Activated T-cell treated with anti-CD3 and anti-CD28 coated beads for 4 hours (primary cell): ENCODE results near the gene TCOF1.

Experiments used
- DNase-seq: peaks from one replicate; pipeline ENCODE4 v3.0.0-alpha.2; 2020

The TCOF1 gene, protein sequence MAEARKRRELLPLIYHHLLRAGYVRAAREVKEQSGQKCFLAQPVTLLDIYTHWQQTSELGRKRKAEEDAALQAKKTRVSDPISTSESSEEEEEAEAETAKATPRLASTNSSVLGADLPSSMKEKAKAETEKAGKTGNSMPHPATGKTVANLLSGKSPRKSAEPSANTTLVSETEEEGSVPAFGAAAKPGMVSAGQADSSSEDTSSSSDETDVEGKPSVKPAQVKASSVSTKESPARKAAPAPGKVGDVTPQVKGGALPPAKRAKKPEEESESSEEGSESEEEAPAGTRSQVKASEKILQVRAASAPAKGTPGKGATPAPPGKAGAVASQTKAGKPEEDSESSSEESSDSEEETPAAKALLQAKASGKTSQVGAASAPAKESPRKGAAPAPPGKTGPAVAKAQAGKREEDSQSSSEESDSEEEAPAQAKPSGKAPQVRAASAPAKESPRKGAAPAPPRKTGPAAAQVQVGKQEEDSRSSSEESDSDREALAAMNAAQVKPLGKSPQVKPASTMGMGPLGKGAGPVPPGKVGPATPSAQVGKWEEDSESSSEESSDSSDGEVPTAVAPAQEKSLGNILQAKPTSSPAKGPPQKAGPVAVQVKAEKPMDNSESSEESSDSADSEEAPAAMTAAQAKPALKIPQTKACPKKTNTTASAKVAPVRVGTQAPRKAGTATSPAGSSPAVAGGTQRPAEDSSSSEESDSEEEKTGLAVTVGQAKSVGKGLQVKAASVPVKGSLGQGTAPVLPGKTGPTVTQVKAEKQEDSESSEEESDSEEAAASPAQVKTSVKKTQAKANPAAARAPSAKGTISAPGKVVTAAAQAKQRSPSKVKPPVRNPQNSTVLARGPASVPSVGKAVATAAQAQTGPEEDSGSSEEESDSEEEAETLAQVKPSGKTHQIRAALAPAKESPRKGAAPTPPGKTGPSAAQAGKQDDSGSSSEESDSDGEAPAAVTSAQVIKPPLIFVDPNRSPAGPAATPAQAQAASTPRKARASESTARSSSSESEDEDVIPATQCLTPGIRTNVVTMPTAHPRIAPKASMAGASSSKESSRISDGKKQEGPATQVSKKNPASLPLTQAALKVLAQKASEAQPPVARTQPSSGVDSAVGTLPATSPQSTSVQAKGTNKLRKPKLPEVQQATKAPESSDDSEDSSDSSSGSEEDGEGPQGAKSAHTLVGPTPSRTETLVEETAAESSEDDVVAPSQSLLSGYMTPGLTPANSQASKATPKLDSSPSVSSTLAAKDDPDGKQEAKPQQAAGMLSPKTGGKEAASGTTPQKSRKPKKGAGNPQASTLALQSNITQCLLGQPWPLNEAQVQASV (N-terminal part only)

DNA sequence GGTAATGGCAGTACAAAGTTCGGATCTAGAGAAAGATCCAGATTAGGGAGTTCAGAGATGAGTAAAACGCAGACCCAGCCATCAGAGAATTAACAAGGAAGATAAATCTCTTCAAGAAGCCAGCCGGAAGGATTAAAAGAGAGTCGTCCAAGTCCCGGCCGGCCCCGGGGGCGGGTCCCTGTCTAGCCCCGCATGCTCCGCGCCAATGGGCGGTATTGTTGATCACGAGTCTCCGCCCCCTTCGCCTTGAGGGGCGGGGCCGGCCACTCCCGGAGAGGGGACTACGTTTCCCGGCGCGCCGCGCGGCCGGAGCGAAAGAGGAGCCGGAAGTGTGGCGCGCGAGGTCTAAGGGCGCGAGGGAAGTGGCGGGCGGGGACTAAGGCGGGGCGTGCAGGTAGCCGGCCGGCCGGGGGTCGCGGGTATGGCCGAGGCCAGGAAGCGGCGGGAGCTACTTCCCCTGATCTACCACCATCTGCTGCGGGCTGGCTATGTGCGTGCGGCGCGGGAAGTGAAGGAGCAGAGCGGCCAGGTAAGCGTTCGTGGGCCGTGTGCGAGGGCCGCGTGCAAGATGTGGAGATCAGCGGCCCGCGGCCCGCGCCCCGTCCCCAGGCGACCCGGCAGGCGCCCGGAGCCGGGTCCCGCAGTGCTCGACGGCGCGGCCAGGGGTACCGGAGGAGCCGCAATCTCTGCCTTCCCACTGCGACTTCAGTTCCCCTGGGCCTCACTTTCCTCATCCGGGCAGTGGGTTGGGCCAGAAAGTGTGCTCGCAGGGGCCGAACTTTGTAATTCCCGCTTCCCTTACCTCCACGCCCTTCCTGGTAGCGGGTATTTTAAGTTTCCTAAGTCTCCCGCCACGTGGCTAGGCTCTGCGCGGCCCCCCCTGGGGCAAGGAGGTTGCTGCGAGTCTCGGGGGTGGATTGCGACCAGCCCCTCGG is at the start of gene TCOF1:
Gene TCOF1 (plus strand): TSS at position 372 of the 935 bp plus-strand sequence. CDS start 50 bp downstream, at position 422.
- peak; percentile 96 for DNase-seq

DNA sequence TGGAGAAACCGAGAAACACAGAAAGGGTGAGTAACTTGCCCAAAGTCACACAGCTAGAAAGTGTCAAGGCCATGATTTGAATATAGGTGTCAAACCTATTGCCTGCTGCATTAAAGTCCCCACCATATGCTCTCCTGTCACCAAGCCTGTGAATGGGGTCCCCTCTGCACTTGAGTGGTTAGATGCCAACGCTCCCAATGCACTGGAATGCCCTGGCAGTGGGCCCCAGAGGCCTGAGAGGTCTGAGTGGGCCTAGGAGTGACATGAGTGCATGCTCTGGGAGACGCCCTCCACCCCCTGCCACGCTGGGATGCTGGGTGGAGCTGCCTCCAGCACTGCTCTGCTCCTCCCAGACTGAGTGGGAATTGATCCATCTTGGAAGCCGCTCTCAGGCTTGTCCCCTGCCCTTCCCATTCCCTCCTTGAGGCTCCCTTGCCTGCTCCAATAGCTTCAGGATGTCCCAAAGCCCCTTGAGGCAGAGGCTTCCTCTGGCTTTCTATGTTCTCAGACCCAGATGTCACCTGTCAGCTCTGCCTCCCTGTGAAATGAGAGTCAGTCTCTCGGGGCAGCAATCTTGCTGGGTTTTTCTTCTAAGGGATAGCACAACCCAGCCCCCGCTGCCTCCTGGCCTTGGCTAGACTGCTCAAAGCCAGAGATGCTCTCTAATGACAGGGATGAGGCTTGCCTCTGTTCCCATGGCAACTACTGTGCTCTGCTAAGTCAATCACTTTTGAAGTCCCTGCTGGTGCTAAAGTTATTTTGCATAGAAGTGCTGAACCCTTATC is 48.2 kb upstream of the TCOF1 start:
- DNase-seq: no peak

DNA sequence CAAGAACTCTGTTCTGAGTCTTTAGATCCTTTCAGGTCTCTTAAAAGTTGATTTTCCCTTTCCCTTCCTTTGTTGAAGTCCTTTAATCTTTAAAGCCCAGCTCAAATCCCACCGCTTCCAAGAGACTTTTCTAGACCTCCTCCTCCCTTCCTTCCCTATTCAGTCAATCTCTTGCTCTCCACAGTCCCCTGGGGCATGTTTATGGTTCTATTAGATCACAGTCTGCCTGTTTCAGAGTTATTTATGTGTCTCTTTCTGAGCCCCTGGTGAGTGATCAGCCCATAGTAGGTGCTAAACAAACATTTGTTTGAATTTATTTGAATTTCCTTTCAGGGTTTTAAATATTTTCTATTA is 47.6 kb upstream of the TCOF1 start:
- DNase-seq: no peak

DNA sequence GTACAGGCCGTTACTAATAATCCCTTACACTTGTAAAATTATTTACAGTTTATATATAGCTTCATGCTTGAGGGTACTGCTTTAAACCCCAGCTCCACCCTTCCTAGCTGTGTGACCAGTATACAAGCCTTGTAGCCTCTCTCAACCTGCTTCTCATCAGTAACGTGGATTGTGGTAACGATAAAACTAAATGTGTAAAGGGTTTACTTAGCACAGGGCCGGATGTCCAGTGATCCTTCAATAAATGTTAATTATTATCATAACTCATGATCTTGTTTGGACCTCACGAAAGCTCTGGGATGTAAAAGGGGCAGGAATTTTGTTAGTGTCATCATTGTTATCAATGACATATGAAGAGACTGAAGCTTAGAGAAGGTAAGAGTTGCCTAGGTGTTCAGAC is 47.3 kb upstream of the TCOF1 start:
- no peak for DNase-seq

DNA sequence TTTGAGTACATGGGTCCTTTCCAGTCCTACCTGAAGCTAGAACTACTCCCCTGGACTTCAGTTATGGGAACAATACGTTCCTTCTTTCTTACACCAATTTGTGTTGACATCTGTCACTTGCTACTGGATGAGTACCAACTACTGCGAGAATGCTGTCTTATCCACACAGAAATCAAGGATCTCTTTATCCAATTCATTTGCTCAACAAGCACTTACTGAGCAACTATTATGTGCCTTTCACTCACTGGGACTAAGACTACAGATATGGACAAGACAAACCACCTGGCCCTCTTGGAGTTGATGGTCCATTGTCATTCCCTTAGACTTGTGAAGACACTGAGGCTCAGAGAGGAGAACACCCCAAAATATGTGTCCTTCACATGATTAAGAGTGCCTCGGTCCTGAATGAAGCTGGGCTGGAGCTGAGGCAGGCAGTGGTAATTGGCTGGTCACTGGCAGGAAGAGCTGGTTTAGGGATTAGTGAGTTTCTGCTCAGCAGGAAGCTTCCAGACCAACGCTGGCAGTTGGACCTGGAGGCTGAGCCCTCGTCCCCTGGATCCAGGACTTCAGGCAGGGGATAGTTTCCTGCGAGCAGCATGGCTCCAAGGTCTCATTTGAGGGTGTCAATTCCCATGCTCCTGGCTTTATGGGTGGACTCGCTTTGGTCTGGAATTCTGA is 46.3 kb upstream of the TCOF1 start:
- DNase-seq: no peak

DNA sequence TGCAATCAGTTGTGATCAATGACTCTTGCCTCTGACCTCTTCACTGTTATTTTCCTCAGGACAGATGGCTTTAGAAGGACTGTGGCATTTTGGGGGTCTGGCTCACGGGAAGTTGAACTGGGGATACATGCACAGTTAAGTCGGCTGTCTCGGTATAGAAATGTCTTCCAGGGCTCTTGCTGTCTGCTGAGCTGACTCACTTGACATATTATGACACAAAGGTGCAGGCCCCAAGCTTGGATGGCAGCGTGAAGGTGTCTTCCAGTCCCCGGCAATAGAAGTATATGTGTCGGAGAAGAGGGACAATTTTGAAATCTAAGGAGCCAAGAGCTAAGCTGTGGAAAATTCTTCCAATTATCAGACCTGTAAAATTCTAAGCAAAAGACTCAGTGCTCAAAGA is 45.0 kb upstream of the TCOF1 start:
- no peak for DNase-seq

DNA sequence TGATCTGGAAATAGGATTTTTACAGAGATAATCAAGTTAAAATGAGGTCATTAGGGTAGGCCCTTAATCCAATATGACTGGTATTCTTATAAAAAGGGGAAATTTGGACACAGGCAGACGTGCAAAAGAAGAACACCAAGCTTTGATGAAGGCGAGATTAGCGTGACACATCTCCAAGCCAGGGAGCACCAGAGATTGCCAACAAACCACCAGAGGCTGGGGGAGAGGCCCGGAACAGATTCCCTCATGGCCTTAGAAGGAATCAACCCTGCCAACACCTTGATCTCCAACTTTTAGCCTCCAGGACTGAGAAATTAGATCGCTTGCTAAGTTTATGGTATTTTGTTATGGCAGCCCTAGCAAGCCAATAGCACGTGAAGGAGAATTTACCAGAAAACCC is 44.0 kb upstream of the TCOF1 start:
- no peak for DNase-seq

DNA sequence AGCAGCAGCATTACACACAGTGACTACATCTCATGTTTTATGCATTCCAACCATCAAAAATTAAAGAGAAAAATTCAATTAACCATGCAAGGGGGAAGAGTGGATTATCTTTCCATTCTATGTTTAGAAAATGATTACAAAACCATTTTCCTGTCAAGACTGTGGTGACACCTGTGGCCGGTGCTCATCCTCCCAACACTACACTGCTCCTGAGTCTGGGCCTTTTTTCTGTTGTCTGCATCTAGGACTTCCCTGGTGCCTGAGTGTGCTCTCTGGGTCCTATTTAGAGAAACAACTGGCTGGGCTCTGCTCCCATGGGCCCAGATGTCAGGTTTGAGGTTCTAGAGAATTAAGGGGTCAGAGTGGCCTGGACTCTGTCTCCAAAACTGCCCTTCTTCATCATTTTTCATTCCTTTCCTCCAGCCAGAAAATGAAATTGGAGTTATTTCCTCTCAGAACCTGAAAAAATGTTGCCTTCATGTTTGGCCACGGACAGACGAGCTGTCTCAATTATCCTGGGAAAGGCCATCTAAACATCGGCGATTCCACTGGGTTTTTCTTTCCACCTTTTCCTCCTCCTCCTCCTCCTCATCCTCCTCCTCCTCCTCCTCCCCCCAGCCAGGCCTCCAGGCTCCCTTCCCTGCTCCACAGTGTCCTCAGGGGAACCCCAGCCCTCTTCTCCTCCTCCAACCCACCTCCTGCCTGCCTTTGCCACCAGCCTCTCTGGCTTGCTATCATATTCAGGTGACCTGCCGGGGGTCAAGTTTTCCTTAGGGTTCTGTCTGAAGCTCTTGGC is 43.4 kb upstream of the TCOF1 start:
- no peak for DNase-seq

DNA sequence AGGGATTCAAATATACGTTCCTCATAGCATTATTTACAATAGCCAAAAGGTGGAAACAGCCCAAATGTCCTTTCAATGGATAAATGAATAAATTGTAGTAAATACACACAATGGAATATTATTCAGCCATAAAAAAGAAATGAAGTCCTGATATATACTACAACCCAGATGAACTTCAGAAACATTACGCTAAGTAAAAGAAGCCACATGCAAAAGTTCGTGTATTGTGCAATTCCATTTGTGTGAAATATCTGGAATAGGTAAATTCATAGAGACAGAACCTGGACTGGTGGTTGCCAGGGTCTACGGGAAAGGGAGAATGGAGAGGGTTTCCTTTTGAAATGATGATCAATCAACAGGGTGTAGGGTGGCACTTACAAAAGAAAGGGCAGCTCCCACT is 42.3 kb upstream of the TCOF1 start:
- no peak for DNase-seq

DNA sequence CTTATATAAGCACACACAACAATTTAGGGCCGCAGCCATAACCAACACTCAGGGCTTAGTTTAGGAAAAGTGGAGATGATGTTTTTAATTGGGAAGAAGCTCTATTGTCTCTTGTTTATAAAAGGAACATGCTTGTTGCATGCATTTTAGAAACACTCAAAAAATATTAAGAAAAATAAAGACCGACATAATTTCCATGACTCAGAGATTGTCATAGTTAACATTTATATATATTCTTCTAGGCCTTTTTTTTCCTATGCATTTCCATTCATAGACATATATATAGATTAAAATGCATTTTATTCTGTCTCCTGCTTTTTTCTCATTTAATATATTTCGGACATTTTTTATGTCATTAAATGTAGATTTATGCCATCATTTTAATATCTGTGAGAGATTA is 41.2 kb upstream of the TCOF1 start:
- no peak for DNase-seq

DNA sequence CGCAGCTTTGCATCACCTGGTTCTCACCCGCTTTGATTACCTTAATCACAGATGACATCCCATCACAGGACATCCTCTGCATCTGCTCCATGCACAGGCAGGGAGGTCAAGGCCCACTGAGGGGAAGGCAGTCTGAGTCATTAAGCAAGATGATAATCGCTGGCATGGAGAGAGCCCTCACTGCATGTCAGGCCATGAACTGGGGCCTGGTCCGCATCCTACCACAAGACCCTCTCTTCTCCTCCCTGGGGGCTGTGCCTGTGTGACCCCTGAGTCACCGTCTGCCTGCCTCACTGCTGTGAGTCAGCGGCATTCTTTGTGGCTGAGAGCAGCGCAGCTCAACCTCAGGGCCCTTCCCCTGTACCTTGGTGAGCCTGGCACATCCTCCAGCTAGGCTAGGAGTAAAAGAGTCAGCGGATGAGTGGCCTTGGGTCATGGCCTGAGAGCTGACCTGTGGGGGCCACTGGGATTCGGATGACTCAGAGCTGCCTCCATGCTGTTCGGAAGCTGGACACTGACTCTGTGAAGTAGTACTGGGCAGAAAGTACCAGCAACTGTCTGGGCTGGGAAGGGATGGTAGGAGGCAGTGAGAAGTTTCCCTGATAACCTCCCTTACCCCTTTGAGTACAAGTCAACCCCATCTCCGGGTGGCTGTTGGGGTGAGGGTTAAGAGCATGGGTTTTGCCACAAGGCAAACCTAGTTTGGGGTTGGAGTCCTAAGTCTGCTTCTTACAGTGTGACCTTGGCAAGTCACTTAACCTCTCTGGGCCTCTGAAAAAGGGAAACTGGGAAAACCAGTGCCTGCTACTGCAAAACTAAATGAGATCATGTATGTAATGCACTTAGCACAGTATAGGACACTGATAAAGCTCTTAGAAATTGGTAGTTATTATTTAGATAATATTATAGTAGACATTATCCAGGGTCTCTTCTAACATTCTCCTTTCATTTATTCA is 40.2 kb upstream of the TCOF1 start:
- no peak for DNase-seq

DNA sequence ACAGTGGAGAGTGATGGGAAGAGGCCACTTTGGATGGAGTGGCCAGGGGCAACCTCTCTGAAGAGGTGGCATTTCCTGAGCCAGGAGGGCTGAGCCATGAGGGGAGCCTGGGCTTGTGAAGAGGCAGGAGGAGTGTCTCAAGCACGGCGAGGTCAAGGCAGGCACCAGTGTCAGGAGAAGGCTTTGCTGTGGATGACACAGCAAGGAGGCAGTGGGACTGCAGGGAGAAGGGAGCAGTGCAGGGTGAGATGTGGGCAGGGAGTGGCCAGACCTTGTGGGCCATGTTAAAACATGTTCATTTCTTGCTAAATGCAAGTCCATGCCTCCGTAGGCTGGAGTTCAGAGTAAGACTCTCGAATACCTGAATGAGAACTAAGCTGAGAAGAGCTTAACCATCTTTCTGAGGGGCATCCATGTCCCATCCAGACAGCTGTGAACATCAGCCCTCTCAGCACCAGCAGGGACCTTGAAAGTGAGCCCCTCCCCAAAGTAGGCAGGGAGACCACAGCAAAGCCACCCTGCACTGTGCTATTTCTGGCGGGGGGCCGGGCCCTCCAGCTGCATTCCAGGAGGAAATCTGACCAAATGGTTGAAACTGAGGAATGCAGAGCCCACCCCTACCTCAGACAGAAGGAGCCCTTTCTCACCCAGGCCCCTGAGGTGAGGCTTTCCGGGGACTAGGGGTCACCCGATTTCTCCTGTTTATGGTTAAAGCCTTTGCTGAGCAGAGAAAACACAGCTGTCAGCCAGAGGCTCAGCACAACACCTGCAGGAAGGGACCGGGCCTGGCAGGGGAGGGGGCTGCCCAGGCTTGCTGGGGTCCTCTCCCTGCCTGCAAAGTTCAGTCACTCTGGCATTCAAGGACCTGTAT is 38.6 kb upstream of the TCOF1 start:
- DNase-seq: no peak

DNA sequence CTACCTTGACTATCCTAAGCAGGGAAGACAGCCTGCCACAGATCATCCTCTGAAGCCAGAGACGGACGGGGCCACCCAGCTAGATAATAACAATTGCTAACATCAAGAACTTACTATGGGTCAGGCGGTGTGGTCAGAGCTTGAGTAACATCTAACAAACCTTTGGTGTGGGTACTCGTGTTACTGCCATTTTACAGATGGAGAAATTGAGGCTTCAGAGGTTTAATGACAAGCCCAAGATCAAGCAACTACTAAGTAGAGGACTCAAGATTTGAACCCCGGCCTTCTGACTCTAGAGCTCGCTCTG is 38.1 kb upstream of the TCOF1 start:
- DNase-seq: no peak

DNA sequence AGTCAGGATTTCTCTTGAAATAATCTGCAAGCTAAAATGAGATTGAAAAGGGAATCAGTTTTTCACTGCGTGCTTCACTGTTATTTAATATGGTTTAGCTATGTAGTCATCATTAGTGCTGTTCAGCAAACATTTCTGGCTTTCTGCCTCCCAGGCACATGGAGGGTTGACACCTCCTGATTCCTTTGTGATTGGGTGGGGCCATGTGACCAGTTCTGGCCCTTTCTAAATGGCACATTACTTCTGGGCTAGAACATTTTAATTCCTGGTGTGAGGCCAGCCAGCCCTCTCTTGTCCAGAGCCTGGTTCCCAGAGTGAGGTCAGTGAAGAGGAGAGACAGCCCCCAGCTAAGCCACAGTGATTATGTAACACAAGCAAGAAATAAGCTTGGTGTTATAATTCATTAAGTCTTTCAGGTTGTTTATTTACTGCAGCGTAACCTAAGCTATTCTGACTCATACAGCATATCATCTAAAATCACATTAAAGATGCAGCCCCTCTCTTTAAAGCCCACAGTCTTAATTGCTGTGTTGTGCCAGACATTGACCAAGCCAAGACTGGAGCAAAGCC is 37.4 kb upstream of the TCOF1 start:
- no peak for DNase-seq

DNA sequence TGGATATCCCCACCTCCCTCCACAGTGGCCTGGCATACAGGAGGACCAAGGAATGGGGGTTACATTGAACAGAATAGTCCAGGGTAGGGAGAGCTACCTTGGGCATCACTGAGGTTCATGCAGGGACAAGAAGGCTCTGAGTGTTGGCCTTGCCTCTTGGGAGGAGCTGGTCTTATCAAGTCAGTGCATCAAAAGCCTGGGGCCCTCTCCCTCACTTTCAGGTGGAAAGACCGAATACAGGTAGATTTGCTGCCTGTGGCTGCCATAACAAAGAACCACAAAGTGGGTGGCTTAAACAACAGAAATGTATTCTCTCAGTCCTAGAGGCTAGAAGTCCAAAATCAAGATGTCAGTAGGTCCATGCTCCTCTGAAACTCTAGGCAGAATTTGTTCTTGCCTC is 36.3 kb upstream of the TCOF1 start:
- DNase-seq: no peak

DNA sequence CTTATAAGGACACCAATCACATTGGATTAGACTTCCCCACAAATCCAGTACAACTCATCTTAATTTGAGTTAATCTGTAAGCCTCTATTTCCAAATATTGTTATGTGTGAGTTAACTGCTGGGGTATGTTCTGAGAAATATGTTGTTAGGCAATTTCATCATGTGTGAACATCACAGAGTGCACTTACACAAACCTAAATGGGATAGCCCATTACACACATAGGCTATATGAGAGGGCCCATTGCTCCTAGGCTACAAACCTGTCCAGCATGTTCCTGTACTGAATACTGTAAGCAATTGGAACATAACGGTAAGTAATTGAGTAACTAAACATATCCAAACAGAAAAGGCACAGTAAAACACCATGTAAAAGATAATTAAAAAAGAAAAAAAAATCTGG is 35.7 kb upstream of the TCOF1 start:
- no peak for DNase-seq

DNA sequence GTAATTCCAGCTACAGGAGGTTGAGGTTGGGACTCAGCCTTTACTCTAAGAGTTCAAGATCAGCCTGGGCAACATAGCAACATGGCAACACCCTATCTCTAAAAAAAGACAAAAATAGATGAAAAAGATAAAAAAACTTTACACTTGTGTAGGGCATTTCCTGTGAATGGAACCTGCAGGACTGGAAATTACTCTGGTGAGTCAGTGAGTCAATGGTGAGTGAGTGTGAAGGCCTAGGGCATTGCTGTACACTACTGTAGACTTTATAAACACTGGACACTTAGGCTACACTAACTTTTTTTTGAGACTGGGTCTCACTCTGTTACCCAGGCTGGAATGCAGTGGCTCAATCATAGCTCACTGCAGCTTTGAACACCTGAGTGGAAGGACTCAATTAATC is 35.3 kb upstream of the TCOF1 start:
- no peak for DNase-seq
